Urothelium cell line (cell line): ENCODE measurements around the gene IQSEC3.

Source experiments
- DNase-seq: peaks from one replicate; pipeline ENCODE4 v3.0.0; 2011; ENCODE audit warnings: low spot score, mixed read lengths
- FAIRE-seq: peaks from 2 replicates; lab custom pipeline; 2011; peaks lifted over from hg19 to GRCh38; lab: Jason Lieb, UNC

Gene IQSEC3

GRCh38 chr12:106118-106591 lies 39.6 kb downstream of the IQSEC3 start:
- FAIRE-seq (no peak), DNase-seq (no peak)

DNA sequence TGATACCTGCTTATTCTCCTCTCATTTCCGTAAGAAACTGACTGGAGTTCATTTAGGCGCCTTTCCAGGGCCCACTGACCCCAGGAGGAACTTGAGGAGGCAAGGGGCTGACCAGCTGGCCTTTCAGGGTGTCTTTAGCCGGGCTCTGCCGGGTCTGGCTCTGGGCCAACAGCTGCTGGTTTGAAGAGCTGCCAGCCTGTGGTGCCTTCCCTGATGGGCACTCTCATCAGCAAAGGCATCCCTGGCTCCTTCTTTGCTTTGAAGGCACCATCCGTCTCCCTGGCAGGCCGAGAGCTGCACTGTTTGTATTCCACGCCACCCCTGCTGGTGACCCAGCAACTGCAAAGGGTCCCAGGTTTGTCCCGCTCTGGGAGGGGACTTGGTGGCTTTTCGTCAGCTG lies 42.0 kb downstream of the IQSEC3 start:
- FAIRE-seq (no peak), DNase-seq (no peak)

DNA sequence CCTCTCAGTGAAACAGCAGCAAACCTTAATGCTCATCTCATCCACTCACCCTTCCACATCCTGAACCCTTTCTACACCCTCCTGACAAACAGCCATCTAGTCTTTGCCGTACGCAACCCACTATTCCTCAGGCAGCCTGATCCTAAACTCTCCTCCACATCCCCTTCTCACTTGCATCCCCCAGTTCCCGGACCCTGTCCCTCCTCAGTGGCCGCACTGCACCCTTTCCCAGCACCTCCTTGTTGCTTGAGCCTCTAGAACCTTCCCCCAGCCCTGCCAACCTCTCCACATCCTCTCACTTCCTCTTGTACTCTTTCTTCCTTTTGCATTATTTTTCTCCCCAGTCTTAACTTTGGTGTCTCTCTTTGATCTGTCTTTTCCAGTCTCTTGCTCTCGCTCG lies 42.9 kb downstream of the IQSEC3 start:
- FAIRE-seq (no peak), DNase-seq (no peak)

DNA sequence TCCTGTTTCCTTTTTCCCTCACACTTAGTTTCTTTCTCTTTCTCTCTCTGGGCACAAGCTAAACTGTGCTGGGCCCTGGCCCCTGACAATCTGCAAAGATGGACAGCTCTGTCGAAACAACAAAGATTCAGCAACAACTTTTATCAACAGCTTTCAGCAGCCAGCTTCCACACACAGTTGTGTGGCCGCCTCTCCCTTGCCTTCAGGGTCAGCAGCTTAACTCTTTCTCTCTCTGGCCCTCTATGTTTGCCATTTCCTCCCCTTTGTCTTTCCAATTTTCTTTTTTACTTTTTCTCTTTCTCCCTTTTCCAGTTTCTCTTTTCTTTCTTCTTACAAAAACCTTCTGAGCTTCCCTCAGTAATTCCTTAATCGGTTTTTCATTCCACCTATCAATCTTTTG lies 43.3 kb downstream of the IQSEC3 start:
- FAIRE-seq (no peak), DNase-seq (no peak)

- DNase-seq (no peak), FAIRE-seq (no peak)
These were observed 45.3 kb downstream of the IQSEC3 start for GRCh38 chr12:111699-112493.

- FAIRE-seq (no peak), DNase-seq (no peak)
These were observed 46.8 kb downstream of the IQSEC3 start for GRCh38 chr12:113347-113746.

DNA sequence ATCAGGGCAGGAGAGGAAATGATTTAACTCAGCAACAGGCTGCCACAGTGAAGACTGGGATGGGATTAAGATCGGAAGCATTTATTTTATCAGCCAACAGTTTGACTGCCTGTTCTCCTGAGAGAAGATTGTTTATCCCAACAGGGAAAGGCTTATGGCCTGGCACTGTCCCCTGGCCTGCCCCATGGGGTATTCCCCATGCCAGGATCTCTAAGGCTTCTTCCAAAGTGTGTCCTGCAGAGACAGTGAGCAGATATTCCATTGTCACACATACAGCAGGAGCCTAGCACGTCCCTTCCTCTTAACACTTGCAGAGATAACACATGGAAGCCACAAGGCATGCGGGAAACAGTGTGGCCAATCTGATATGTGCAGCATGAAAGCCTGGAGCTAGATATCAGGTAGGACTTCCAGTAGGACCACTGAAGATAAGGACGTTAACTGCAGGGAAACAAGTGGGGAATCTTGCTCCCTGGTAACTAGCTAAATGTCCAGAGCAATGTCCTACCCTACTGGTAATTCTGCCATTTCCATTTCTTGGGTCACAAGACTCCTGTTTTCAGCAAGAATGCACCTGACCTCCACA lies 48.2 kb downstream of the IQSEC3 start:
- no peak for FAIRE-seq
- no peak for DNase-seq

DNA sequence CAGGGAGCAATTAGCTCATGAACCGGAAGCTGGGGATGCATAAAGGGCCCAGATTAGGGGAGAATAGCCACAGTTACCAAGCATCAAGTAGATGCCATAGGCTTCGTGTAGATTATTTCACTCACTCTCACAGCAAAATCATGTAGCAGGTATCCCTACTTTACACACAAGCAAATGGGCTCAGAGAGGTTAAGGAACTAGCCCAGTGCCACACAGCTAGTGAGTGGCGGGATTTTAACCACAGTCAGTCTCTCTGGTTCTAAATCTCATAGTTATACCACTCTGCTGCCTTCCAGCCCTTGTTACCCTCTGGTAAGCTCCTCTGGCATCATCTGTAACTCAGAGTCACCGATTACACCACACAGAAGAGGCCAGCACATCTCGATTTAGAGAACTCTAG lies 49.0 kb downstream of the IQSEC3 start:
- DNase-seq (no peak), FAIRE-seq (no peak)

DNA sequence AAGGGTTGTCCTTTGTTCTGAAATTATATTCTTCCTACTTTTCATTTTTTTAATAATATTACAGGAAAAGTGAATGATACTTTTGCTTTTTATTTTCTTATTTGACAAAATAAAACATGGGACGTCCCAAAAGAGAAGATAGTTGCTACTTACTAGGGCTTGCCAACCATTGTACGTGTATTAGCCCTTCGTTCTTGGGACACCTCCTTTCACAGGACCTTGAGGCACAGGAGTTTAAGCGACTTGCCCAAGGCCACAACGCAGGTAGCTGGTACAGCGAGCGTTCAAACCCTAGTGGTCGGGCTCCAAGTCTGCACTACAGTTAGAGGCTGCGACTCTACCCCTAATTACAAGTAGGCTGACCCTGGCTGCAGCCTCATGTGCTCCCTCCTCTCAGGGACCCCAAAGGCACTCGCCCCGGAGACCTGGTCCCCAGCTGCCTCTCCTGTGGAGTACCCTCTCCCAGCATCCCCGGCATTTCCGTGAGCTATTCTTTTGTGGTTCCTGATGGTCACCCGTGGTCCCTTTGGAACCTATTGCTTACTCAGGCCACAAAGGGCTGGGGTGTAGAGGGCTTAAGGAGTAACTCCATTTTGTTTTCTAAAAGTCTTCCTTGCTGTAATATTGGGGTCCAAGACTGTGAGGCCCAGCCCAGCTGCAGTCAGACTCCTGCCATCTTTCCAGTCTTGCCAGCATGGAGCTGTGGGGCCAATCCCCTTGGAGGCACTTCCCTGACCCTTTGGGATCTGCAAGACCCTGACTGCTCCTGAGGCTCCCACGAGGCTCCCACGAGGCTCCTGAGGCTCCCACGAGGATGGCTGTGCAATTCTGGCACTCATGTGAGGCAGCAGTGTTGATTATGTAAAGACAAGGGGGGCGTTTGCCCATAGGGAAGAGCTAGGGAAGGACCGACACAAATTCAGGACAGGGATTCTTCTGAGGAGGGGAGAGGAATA lies 49.7 kb downstream of the IQSEC3 start:
- DNase-seq (no peak), FAIRE-seq (no peak)

DNA sequence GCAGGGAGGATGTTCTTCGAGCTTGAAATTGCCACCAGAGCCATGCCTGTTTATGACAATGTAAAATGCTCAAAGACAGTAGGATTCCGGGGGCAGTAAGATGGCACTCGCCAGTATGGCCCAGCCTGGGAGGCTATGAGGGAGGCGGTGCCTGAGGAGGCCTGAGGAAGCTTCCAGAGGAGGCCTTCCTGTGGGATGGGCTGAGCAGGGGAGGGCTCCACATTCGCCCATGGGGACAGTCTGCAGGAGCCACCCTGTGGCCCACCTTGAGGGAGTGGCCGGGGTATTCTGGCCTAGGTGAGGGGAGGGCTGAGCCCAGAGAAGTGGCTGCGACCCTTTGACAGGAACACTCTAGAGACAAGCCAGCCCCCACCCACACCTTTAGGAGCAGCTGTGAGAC lies 50.7 kb downstream of the IQSEC3 start:
- no peak for DNase-seq
- FAIRE-seq, result no peak

- DNase-seq, result no peak
- FAIRE-seq, result no peak
These were observed 51.3 kb downstream of the IQSEC3 start for GRCh38 chr12:117816-118345.

DNA sequence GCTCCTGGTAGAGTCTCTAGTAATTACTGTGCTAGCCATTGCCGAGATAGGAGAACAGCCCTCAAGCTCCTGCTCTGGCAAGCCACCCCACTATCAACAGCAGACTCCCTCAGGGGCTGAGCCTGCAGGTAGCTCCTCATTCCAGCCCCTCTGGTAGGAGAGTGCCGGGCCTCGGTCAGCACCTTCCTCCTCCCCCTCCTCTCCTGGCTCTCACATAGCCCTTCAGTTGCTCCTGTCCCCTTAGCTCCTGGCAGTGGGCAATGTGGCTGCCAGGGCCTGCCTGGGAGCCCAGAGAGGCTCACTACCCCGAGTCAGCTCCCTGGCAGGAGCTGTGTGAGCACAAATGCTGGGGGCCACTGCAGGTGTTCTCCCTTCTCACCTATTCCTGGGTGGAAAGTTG lies 52.0 kb downstream of the IQSEC3 start:
- DNase-seq, result no peak
- no peak for FAIRE-seq

DNA sequence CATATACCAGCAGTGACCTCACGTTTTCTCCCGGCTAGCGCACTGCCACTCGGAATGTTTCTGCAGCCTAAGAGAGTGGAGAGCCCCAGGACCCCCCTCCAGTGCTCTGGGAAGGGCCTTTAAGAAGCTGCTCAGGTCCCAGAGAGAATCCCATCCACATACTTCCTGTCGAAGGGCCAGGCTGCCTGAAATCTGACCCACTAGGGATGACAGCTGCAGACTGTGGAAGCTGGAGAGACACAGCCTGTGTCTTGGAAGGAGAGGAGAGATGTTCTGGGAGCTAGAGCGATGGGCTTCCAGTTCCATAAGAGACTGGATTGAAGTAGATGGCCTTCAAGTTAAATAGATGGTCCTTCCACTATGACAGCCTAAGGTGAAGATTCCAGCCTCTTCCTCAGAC lies 54.4 kb downstream of the IQSEC3 start:
- FAIRE-seq (no peak), DNase-seq (no peak)

DNA sequence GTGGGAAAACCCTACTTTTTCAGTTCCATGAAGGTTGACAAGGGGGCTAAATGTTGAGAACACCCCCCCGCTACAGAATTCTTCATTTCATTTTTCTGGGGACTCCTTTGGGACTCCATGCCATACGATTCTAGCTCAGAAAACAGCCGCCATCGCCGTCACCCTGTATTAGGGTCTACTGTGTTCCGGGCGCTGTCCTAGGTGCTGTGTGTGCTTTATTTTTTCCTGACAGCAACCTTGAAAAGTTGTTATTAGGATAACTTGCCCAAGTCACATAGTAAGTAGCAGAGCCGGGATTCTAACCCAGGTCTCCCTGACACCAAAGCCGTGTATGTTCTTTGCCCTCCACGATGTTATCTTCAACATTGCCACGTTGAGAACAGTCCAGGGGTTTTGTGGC lies 55.1 kb downstream of the IQSEC3 start:
- no peak for DNase-seq
- no peak for FAIRE-seq

GRCh38 chr12:125075-125474 lies 58.5 kb downstream of the IQSEC3 start:
- no peak for FAIRE-seq
- DNase-seq, result no peak

DNA sequence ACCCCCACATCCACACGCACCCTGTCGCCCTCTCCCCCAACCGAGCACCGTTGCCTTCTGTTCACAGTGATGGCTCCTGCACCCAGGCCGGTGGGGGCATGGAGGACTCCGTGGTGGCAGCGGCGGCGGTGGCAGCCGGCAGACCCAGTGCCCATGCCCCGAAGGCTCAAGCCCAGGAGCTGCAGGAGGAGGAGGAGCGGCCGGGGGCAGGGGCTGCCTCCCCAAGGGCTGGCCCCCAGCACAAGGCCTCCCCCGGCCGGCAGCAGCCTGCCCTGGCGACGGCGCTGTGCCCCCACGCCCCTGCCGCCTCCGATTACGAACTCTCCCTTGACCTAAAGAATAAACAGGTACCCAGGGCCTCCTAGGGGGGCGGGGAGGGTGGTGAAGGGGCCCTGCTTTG lies 59.0 kb downstream of the IQSEC3 start:
- FAIRE-seq (no peak), DNase-seq (no peak)

- DNase-seq (no peak), FAIRE-seq (no peak)
These were observed 61.5 kb downstream of the IQSEC3 start for GRCh38 chr12:128079-128478.

DNA sequence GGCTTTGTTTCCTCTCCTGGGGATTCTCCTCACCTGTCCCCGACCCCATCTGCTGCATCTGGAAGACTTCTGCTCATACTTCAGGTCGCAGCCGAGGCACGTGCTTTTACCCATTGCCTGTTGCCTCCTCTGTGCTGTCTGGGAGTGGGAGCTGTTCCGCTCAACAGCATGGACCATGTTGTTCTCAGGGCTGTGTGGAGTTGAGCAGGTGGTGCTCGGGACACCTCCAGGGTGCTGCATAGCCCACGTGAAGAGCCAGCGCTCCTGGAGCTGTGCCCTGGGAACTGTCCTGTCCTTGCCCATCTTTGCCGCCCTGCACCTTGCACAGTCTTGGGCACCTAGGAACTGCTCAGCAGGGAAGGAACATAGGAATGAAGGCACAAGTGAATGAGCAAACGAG lies 62.4 kb downstream of the IQSEC3 start:
- DNase-seq, result no peak
- no peak for FAIRE-seq

GRCh38 chr12:130519-130918 lies 64.0 kb downstream of the IQSEC3 start:
- DNase-seq, result no peak
- no peak for FAIRE-seq

- DNase-seq, result no peak
- no peak for FAIRE-seq
These were observed 64.4 kb downstream of the IQSEC3 start for GRCh38 chr12:131008-131407.
